ENCODE measurements around the gene GNRH2.

DNA sequence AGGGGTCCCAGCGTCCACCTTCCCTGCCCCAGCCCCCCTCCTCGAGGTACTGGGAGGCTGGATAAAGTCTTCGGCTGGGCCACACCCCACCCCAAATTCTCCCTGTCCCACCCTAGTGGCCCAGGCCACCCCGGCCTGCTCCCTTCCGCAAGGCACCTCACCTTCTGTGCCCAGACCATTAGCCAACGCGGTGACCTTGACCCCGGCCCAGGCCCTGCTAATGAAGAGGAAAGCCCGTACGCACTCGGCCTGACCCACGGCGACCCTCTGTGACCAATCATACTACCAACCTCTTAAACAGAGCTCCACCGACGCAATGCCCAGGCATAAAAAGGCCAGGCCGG is 27.8 kb downstream of the GNRH2 start:
- TF ChIP-seq EZH2 (IDR thresholded peaks at IDR 0.05; ENCODE audit: borderline replicate concordance) (no peak), CTCF (IDR thresholded peaks at IDR 0.05; ENCODE audit: poor library complexity) (no peak)
